Naive thymus-derived CD8-positive, alpha-beta T cell (primary cell): Measurements from ENCODE around the gene SPRR1B. TPM values are rescaled to one million over a fixed set of nuclear protein-coding genes. Genes with fewer than 3 reads are reported as not detected.
A peak's percentile ranks its signal among the peaks of the same experiment; 100 is the strongest.

Experiments used
- ATAC-seq, 2 donors: fragments of 150-1000 bp; cut with Tn5 transposase in 1 of 2; sonication (Bioruptor Pico), chemical (Tn5 transposase) in 1 of 2; 1 replicate in 1 of 2; 2 replicates in 1 of 2; pipeline ENCODE4 v1.10.0; 2021; ENCODE audit warnings: mild to moderate bottlenecking in 2 of 2, moderate library complexity in 2 of 2
- POLR2A ChIA-PET: fragments of 350-600 bp; sonication (Branson Sonifier 250); formaldehyde crosslinking; loops from one replicate; lab custom pipeline; 2021; ENCODE audit warnings: antibody characterized with exemption; lab: Charles Lee
- DNase-seq, 10 donors: peaks; one replicate each; pipeline versions ENCODE4 v3.0.0 to v3.0.0-alpha.2; 2020 to 2022
- H3K27ac Mint-ChIP-seq, 10 donors: one replicate each; pipeline ENCODE4 v1.8.0; 2020 to 2022; ENCODE audit warnings: mild to moderate bottlenecking in 10 of 10, mixed read lengths in 10 of 10, moderate library complexity in 4 of 10, inconsistent platforms in 1 of 10
- H3K27me3 Mint-ChIP-seq, 5 donors: one replicate each; pipeline ENCODE4 v1.8.0; 2021 to 2022; ENCODE audit warnings: mixed read lengths in 5 of 5
- H3K36me3 Mint-ChIP-seq, 3 donors: one replicate each; pipeline ENCODE4 v1.8.0; 2020 to 2022; ENCODE audit warnings: mixed read lengths in 3 of 3, mild to moderate bottlenecking in 2 of 3, inconsistent platforms in 1 of 3
- H3K4me1 Mint-ChIP-seq, 4 donors: one replicate each; pipeline ENCODE4 v1.8.0; 2021 to 2022; ENCODE audit warnings: mixed read lengths in 4 of 4
- H3K4me3 Mint-ChIP-seq, 10 donors: one replicate each; pipeline ENCODE4 v1.8.0; 2020 to 2022; ENCODE audit warnings: mild to moderate bottlenecking in 10 of 10, mixed read lengths in 10 of 10, moderate library complexity in 6 of 10, inconsistent platforms in 1 of 10
- H3K9me3 Mint-ChIP-seq, 9 donors: one replicate each; pipeline ENCODE4 v1.8.0; 2020 to 2022; ENCODE audit warnings: mixed read lengths in 9 of 9, mild to moderate bottlenecking in 3 of 9, inconsistent platforms in 1 of 9, moderate library complexity in 1 of 9
- polyA plus RNA-seq, 3 donors: library from polyadenylated mRNA; unstranded; fragments of 300-500 nt; fragmentation: Illumina TruSeq; gene quantifications; one replicate each; pipeline ENCODE4 v1.2.3, GENCODE V29; 2021
- total RNA-seq, 8 experiments: library from RNA in 2 of 8; stranded (reverse) in 2 of 8; gene quantifications; one replicate each; pipeline ENCODE4 v1.2.3 and lab custom pipeline; 2021 to 2026

Gene SPRR1B, protein sequence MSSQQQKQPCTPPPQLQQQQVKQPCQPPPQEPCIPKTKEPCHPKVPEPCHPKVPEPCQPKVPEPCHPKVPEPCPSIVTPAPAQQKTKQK
- total RNA-seq (not detected), polyA plus RNA-seq (not detected), total RNA-seq (lab: John Stamatoyannopoulos, UW) (0 reads per million in 6 experiments)

DNA sequence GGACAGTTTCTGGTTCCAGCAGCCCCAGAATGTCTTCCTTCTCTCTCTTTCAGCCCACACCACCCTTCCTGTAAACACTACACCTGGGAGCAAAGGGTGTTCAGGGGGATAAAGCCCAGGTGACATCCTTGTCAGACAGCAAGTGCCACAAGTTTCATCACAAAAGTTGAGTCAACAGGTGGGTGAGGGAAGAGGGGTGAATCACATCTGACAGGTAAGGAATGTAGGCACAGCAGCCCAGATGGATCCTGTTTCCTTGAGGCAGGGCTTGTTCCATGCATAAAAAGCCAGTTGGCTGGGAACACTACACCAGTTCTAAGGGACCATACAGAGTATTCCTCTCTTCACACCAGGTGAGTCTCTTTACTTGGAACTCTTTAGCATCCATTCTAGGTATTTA, at the start of gene SPRR1B:
SPRR1B (plus strand) TSS at position 309 of the 400 bp plus-strand sequence. CDS start 1,143 bp downstream, outside the sequence.
- Mint-ChIP-seq H3K27ac (peak within 1 kb of the TSS in 1 of 10 donors; percentile 21), H3K27me3 (peaks cover 13 to 45% (median 24%) of the 10 kb centered on the region in 5 donors), H3K9me3 (peaks cover 0 to 5% (median 0%) of the 10 kb centered on the region in 9 donors), H3K4me3 (no peak within 1 kb of the TSS), H3K36me3 (peaks cover 0 to 4% (median 0%) of the 10 kb centered on the region in 3 donors), H3K4me1 (peaks cover 0 to 3% (median 0%) of the 10 kb centered on the region in 4 donors)
- POLR2A ChIA-PET: no interaction called here
- DNase-seq (no peak), ATAC-seq (no peak)

DNA sequence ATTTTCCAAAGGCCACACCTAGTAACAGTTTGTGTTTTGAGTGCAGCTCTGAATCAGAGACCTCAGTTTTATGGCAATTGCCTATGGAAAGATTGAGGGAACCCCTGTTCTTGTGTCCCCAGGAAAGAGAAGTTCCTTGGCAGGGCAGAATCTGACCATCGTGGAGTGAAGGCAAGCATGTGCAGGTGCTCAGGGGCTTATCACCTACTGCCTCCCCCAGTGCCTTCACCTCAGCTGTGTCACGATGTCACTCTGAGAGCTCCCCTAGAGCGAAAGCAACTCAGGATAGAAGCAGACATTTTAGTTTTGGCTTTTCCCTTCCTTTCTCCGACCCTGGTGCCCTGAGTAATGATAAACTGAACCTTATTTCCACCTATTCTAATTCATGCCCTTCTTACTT, 48.9 kb upstream of the SPRR1B start:
- no peak for ATAC-seq
- H3K27me3 Mint-ChIP-seq: peaks cover 41 to 61% (median 51%) of the 10 kb centered on the region in 5 donors

DNA sequence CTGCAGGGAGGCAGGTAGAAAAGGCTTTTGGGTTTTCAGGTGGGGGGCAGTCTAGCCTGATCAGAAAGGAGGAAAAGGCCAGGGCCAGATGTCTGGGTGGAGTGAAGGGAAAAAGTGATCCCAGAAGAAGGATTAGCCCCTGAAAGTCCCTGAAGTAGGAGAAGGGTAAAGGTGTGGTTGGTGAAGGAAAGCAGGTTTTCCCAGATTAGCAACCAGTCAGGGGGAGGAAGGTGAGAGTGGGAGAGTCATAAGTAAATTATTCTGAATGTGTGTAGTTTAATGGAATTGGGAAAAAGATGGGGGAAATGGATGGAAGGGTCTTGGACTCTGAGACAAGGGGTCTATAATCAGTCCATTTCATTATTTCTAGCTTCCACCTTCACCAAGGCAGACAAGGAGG, 47.8 kb upstream of the SPRR1B start:
- DNase-seq (no peak), ATAC-seq (no peak)
- POLR2A ChIA-PET: no interaction called here
- no peak overlapping the region for H3K27ac Mint-ChIP-seq
- H3K36me3 Mint-ChIP-seq: peaks cover 0 to 5% (median 0%) of the 10 kb centered on the region in 3 donors
- peaks cover 43 to 61% (median 51%) of the 10 kb centered on the region in 5 donors for H3K27me3 Mint-ChIP-seq
- no peak overlapping the region for H3K4me3 Mint-ChIP-seq
- no peaks in the 10 kb centered on the region for H3K4me1 Mint-ChIP-seq
- peaks cover 0 to 8% (median 0%) of the 10 kb centered on the region in 9 donors for H3K9me3 Mint-ChIP-seq

More for the DNA sequence above, 48.9 kb upstream of the SPRR1B start:
- Mint-ChIP-seq H3K4me3 (no peak overlapping the region), H3K9me3 (peaks cover 0 to 7% (median 0%) of the 10 kb centered on the region in 9 donors), H3K4me1 (no peaks in the 10 kb centered on the region), H3K27ac (no peak overlapping the region), H3K36me3 (peaks cover 0 to 5% (median 0%) of the 10 kb centered on the region in 3 donors)
- no peak for DNase-seq
- POLR2A ChIA-PET: no interaction called here

DNA sequence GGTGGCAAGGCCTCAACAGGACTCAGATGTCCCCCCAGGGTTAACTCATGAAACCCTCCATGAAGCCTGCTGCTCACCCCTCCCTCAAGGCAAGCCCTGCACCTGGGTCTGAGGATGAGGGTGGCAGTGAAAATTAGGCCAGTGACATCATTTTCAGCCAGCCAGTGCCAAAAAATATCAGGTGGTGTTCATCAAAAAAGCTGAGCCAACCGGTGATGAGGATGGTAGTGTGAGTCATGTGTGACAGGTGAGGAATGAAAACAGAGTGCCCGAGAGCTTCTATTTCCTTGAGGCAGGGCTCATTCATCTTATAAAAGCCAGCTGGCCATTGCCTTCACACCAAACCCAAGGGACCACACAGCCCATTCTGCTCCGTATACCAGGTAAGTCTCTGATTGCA, 47.3 kb upstream of the SPRR1B start, which contains the start of gene SPRR1A:
SPRR1A (plus strand) TSS at position 339 of the 400 bp plus-strand sequence. CDS start 1,150 bp downstream, outside the sequence.
- DNase-seq: no peak
- Mint-ChIP-seq H3K36me3 (peaks cover 0 to 5% (median 0%) of the 10 kb centered on the region in 3 donors), H3K4me1 (no peaks in the 10 kb centered on the region), H3K27me3 (peaks cover 41 to 61% (median 51%) of the 10 kb centered on the region in 5 donors), H3K9me3 (peaks cover 0 to 8% (median 0%) of the 10 kb centered on the region in 9 donors), H3K4me3 (no peak within 1 kb of the TSS), H3K27ac (peak within 1 kb of the TSS in 1 of 10 donors; percentile 1)
- ATAC-seq: no peak
- POLR2A ChIA-PET: no interaction called here

DNA sequence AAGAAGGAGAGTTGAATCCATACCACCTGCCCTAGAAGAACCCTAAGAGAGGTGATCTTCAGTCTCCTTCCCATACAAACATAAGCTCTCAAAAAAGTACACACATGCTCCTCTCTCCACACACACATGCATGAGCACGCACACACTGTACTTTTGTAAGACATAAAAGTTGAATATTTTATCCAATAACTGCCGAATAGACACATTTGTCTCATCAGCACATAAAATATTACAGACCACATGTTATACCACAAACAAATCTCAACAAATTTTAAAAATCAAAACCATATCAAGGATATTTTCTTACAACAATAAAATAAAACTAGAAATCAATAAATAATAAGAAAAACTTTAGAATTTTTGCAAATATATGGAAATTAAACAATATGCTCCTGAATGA, 44.4 kb upstream of the SPRR1B start:
- H3K9me3 Mint-ChIP-seq: peaks cover 0 to 8% (median 0%) of the 10 kb centered on the region in 9 donors
- peaks cover 29 to 43% (median 38%) of the 10 kb centered on the region in 5 donors for H3K27me3 Mint-ChIP-seq
- POLR2A ChIA-PET: no interaction called here
- peaks cover 0 to 5% (median 0%) of the 10 kb centered on the region in 3 donors for H3K36me3 Mint-ChIP-seq
- H3K4me1 Mint-ChIP-seq: no peaks in the 10 kb centered on the region
- DNase-seq (no peak), ATAC-seq (no peak)
- no peak overlapping the region for H3K27ac Mint-ChIP-seq
- H3K4me3 Mint-ChIP-seq: no peak overlapping the region

DNA sequence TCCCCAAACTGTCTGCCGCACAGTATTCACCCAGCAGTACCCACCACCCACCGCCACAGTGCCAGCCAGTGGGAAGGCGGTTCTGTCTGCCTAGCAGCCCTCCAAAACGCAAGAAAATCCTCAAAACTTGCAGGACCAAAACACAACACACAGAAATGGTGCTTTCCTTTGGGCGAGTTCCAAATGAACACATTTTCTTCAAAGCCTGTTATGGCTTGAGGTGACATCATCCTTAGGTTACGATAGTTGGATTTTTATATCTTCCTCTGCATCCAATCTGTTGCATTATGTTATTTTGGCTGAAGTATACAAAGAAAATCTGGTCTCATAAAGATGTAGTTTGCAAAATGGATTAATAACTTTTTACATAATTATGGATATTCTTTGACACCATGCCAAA, 37.8 kb upstream of the SPRR1B start:
- POLR2A ChIA-PET: no interaction called here
- DNase-seq: no peak
- H3K27me3 Mint-ChIP-seq: peaks cover 10 to 26% (median 18%) of the 10 kb centered on the region in 5 donors

DNA sequence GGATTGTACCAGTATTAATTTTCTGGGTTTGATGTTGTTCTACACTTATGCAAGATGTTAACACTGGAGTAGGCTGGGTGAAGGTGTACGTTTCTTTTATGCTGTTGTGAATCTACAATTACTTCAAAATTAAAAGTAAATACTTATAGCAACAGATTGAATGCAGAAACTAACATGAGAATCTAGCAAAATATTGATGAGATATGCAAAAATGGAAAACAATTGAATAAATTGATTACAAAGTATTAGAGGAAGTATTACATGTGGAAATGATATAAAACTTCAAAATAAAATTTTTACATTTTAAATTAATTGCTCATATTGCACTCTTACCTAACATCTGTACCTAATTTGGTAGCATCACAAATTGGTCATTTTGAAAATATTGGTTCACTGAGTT, 35.2 kb upstream of the SPRR1B start:
- H3K9me3 Mint-ChIP-seq: peaks cover 0 to 13% (median 7%) of the 10 kb centered on the region in 9 donors
- H3K27me3 Mint-ChIP-seq: peaks cover 15 to 43% (median 26%) of the 10 kb centered on the region in 5 donors
- ATAC-seq (no peak), DNase-seq (no peak)
- POLR2A ChIA-PET: no interaction called here
- peaks cover 0 to 4% (median 0%) of the 10 kb centered on the region in 4 donors for H3K4me1 Mint-ChIP-seq
- no peak overlapping the region for H3K27ac Mint-ChIP-seq
- no peak overlapping the region for H3K4me3 Mint-ChIP-seq
- H3K36me3 Mint-ChIP-seq: peaks cover 0 to 6% (median 0%) of the 10 kb centered on the region in 3 donors

More for the DNA sequence above, 37.8 kb upstream of the SPRR1B start:
- Mint-ChIP-seq H3K27ac (no peak overlapping the region), H3K4me3 (no peak overlapping the region), H3K9me3 (peaks cover 0 to 13% (median 7%) of the 10 kb centered on the region in 9 donors), H3K4me1 (no peaks in the 10 kb centered on the region), H3K36me3 (peaks cover 0 to 6% (median 0%) of the 10 kb centered on the region in 3 donors)
- ATAC-seq: no peak

DNA sequence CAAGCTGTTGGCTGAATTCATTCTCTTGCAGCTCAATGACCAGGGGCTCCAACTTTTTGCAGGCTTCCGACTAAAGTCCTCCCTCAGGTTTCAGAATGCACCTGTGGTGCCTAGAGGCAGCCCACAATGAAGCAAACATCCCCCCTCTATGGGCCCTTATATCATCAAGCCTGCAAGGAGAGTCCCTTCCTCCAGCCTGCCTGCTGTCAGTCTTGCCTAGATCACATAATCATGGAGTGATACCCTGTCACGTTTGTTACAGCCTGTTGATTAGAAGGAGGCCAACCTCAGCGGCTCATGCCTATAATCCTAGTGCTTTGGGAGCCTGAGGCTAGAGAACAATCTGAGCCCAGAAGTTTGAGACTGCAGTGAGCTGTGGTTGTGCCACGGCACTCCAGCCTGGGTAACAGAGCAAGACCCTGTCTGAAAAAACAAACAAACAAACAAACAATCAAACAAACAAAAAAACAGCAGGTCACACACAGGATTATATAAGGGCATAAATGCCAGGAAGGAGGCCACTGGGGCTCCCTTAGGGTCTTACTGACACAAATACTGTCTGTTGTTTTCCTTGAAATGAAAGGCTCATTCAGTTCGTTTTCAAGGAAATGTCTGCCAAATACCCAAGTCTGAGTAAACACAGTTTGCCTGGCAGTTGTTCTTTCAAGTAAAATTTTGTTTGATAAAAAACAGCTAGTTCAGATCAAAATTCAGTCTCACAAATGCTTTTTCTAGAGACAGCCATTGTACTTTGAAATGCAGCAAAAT, 34.2 kb upstream of the SPRR1B start:
- Mint-ChIP-seq H3K27ac (no peak overlapping the region), H3K4me1 (peaks cover 0 to 4% (median 0%) of the 10 kb centered on the region in 4 donors), H3K4me3 (no peak overlapping the region), H3K36me3 (peaks cover 0 to 6% (median 0%) of the 10 kb centered on the region in 3 donors), H3K9me3 (peaks cover 0 to 13% (median 7%) of the 10 kb centered on the region in 9 donors), H3K27me3 (peaks cover 10 to 43% (median 23%) of the 10 kb centered on the region in 5 donors)
- ATAC-seq (no peak), DNase-seq (no peak)
- POLR2A ChIA-PET: no interaction called here

DNA sequence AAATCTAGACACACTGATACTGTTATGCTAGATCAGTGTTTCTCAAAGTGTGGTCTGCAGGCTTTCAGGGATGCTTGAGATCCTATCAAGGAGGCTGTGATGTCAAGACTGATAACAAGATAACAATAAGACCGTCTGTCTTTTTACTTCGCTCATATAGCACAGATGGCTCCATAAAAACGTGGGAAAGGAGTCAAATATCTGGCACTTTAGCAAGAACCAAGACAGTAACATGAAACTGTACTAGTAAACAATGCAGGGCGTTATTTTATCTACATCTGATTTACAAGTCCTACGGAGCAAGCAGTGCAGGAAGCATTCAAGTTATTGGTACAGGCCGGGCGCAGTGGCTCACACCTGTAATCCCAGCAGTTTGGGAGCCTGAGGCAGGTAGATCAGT, 33.1 kb upstream of the SPRR1B start:
- ATAC-seq: no peak
- Mint-ChIP-seq H3K36me3 (peaks cover 0 to 6% (median 0%) of the 10 kb centered on the region in 3 donors), H3K9me3 (peaks cover 0 to 13% (median 7%) of the 10 kb centered on the region in 9 donors), H3K4me1 (peaks cover 0 to 4% (median 0%) of the 10 kb centered on the region in 4 donors), H3K27me3 (peaks cover 8 to 50% (median 21%) of the 10 kb centered on the region in 5 donors), H3K4me3 (no peak overlapping the region), H3K27ac (no peak overlapping the region)
- DNase-seq: no peak
- POLR2A ChIA-PET: no interaction called here

DNA sequence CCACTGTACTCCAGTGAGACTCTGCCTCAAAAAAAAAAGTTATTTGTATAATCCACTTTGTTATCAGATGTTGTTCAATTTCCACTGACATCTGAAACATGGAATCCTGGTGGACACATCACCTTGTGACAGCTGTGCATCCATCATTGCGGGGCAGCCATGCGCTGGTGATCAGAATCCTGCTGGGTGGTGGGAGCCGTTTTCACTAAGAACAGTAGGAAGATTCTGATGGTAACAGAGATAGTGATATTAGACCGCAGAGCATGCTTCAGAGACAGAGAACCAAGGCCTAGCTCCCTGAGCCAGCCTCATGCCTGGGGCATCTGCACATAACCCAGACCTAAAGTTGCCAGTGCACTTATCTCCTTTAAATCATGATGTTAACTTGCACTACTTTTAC, 32.5 kb upstream of the SPRR1B start:
- Mint-ChIP-seq H3K4me3 (no peak overlapping the region), H3K9me3 (peaks cover 0 to 13% (median 7%) of the 10 kb centered on the region in 9 donors)

DNA sequence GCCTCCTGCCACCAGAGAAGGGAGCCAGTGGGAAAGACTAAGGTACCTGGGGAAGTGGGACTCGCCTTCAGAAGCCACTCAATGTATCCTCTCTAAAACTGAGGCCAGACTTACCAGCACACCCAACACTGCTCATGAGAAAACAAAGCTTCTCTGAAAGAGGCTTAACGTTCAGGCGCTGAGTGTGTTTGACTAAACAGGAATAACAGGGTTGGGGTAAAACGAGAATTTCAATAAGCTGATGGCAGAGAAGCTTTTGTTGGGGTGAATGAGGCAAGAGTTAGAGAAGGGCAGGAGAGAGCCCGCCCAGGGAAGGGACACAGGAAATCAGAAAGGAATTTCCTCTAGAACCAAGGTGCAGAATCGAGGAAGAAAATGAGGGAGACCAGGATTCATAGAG, 31.2 kb upstream of the SPRR1B start:
- peaks cover 4 to 48% (median 18%) of the 10 kb centered on the region in 5 donors for H3K27me3 Mint-ChIP-seq
- DNase-seq (no peak), ATAC-seq (no peak)
- H3K4me1 Mint-ChIP-seq: peaks cover 0 to 4% (median 0%) of the 10 kb centered on the region in 4 donors
- peaks cover 0 to 6% (median 0%) of the 10 kb centered on the region in 3 donors for H3K36me3 Mint-ChIP-seq
- H3K27ac Mint-ChIP-seq: no peak overlapping the region
- no peak overlapping the region for H3K4me3 Mint-ChIP-seq
- POLR2A ChIA-PET: no interaction called here
- H3K9me3 Mint-ChIP-seq: peaks cover 0 to 10% (median 7%) of the 10 kb centered on the region in 9 donors

More for the DNA sequence above, 32.5 kb upstream of the SPRR1B start:
- H3K27ac Mint-ChIP-seq: no peak overlapping the region
- ATAC-seq (no peak), DNase-seq (no peak)
- H3K27me3 Mint-ChIP-seq: peaks cover 6 to 50% (median 18%) of the 10 kb centered on the region in 5 donors
- H3K4me1 Mint-ChIP-seq: peaks cover 0 to 4% (median 0%) of the 10 kb centered on the region in 4 donors
- POLR2A ChIA-PET: no interaction called here
- H3K36me3 Mint-ChIP-seq: peaks cover 0 to 6% (median 0%) of the 10 kb centered on the region in 3 donors

DNA sequence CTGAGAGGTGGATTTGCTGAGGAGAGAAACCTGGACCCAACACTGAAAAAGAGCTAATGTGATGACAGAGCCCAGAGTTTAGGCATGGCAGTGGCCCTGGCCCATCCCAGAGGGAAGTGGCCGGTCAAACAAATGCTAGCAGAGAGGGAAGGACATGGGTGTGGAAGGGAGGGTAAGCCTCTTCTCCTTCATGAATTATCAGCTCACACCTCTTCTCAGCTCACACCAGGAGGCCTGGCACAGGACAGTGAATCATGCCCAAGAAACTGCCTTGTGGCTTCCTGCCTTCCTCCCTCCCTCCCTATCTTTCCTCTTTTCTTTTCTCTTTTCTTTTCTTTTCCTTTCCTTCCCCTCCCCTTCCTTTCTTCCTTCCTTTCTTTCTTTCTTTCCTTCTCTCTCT, 30.7 kb upstream of the SPRR1B start:
- Mint-ChIP-seq H3K27ac (no peak overlapping the region), H3K9me3 (peaks cover 0 to 6% (median 4%) of the 10 kb centered on the region in 9 donors), H3K4me1 (peaks cover 0 to 4% (median 0%) of the 10 kb centered on the region in 4 donors), H3K4me3 (no peak overlapping the region), H3K27me3 (peaks cover 4 to 43% (median 17%) of the 10 kb centered on the region in 5 donors), H3K36me3 (peaks cover 0 to 5% (median 0%) of the 10 kb centered on the region in 3 donors)
- no peak for ATAC-seq
- DNase-seq: no peak
- POLR2A ChIA-PET: no interaction called here
